ENCODE measurements around the gene KCNK13.
"Not testable (repeated sequence)": the region's sequence is repeated elsewhere in the genome, so short reads cannot be mapped to it uniquely, and the experiment has no call there.

Gene KCNK13

DNA sequence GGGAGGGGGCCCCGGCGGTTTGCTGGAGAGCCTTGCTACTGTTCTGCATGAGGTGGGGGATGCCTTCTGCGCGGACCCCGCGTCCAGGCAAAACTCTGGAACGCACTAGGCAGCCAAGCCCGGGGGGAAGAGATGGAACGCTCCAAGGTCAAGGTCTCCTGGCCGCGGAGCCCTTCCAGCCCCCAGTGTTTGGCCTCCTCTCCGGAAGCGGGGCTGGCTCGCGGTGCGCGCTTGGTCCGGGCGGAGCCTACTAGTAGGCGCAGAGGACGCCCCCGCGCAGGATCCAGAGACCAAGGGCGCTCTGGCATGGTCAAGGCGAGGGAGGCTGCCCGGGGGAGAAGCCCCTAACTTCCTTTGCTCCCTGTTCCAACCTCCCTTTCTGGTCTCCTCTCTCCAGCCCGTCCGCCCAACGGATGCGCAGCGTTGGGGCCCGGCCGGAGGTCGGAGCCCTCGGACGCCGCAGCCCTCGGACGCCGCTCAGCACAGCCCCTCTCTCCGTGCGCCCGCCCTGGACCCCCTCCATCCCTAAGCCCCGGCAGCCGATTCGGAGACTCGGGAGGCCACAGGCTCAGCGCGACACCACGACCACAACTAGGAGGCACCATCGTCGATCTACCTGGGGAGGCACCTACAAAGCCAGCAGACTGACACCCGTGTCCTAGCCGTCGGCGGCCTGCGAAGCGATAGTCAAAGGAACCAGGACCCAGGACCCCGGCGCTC lies 669 bp upstream of the KCNK13 start:
- DNase-seq, result peak in 1 of 56 donors; percentile 10

DNA sequence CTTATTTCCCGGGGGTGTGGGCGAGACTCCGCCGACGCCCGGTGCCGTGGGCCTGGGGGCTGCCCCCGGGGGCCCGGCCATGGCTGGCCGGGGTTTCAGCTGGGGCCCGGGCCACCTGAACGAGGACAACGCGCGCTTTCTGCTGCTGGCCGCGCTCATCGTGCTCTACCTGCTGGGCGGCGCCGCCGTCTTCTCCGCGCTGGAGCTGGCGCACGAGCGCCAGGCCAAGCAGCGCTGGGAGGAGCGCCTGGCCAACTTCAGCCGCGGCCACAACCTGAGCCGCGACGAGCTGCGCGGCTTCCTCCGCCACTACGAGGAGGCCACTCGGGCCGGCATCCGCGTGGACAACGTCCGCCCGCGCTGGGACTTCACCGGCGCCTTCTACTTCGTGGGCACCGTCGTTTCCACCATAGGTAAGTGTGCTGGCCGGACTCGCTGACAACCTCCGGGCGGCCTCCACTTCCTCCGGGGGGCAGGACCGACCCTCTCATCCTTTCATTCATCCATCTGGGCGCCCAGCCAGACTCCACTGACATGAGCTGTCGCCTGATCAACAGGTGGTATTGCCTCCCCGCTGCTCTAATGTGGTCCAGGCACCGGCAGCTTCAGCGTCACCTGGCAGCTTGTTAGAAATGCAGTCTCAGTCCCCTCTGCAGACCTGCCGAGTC lies 467 bp downstream of the KCNK13 start:
- no peak for DNase-seq

DNA sequence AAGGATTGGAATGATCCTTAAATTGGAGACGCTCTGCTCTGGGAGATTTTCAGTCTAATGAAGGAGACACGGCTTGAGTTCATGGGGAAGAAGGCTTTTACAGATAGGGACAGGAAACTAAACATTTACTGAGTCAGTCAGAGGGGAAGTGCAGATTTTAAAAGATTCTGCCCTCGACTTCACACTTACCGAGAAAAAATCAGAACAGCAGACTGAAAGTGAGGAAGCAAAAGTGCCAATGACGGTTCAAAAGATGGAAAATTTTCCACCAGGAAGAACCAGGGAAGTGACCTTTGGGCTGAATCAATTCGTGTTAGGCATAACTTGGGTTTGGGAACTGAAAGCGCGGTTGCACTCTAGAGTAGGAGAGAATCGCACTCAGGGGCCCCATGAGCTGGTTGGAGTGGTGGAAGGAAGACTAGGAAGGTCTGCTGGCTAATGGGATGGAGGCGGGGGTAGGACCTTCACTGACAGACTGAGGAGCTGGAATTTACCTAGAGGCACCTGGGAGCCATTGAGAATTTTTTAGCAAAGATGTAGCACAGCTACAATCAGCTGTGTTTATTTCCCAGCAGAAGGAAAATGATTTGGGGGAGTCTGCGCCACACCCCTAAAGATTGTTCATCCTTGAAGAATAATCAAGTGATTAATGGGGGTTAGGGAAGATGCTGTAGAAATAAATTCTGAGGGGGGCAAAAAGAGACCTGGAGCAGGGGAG lies 1.2 kb downstream of the KCNK13 start:
- no peak for DNase-seq

DNA sequence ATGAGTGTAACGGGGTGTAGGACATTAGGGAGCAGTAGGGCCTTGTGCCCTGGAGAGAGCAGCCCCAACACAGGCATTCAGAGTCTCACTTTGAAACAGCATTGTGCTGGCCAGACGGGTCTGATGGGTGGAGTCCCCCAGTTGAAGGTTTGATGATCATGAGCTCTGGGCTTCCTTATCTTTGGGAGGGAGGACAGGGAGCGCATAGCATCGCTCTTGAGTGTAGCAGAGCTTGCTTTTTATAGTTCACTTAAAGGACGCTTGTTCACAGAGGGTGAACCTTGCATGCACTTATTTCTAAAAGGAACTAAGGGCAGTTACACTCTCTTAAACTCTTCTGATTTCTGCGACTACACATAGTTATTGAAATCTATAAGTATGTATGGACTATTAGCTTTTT lies 10.6 kb downstream of the KCNK13 start:
- DNase-seq, result no peak

DNA sequence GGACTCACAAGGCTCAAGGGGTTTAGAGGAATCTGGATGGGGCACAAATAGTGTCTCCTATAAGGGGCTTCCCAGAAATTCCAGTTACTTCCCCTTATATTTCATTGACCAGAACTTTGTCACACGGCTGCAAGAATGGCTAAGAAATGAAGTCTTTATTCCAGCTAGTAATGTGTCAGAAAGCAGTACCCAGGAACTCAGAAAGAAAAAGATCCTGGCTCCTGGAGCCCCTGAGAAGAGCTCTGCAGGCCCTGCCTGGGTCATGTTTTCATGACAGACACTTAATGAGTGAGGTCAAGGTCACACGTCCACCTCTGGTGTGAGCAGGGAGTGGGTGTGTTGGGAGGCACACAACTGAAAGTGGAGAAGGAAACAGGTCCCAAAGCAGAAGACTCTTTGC lies 17.8 kb downstream of the KCNK13 start:
- no peak for DNase-seq

DNA sequence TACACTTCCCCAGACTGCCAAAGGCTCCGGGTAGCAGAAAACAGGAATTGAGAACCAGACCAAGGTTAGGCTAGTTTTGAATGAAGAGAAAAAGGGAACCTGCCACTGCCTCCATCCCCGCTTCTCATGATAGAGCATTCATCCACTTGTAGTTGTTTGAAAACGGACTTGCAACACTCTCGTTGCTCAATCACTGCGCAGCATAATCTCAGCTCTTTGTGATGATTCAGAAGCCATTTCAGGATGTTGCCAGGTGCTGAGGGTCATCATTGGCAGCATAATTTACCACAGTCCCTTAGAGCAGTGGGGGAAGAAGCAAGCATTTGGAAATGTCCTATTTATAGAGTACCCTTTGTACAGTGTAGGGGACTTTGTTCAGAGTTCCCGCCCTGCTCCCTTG lies 25.6 kb downstream of the KCNK13 start:
- DNase-seq, result peak in 16 of 56 donors; percentile 7 to 49 (median 16)

DNA sequence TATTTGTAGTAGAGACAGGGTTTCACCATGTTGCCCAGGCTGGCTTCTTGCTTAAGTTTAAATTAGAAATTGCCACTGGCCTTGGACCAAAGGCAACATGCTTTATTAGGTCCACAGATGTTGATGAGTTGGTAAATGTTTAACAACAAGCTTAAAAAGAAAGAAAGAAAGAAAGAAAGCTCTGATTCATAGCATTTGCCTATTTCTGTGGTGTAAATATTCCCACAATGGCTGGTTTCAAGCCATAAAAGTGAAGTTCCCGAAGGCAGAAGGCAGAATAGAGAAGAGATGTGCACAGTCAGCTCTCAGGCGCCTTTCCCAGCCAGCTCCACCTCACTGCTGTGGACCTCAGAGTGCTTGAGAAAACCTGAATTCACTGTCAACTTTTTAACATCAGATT lies 26.4 kb downstream of the KCNK13 start:
- DNase-seq, result no peak

DNA sequence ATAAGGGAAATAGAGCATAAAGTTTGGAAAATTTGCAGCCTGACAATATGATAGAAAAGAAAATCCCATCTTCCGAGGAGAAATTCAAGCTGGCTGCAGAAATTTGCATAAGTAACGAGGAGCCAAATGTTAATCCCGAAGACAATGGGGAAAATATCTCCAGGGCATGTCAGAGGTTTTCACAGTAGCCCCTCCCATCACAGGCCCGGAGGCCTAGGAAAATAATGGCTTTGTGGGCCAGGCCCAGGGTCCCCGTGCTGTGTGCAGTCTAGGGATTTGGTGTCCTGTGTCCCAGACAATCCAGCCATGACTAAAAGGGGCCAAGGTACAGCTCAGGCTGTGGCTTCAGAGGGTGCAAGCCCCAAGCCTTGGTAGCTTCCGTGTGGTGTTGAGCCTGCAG lies 27.7 kb downstream of the KCNK13 start:
- not testable (repeated sequence) for DNase-seq

DNA sequence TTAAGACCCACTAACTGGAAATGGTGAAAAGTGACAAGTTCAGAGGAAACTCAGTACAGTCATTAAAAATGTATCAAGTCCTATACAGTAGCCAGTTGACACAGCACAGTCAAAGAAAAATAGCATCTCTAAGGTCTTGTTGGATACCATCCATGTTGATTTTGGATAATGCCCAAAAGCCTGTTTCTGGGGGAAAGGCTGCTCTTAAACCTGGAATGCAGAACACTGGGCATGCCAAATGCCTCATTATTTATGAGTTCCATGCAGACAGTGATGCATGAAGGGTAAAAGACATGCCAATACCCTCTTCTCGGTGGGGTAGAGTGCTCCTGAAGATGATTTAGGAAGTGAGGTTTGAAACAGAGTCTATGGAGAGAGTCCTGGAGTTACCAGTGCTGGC lies 29.6 kb downstream of the KCNK13 start:
- no peak for DNase-seq

DNA sequence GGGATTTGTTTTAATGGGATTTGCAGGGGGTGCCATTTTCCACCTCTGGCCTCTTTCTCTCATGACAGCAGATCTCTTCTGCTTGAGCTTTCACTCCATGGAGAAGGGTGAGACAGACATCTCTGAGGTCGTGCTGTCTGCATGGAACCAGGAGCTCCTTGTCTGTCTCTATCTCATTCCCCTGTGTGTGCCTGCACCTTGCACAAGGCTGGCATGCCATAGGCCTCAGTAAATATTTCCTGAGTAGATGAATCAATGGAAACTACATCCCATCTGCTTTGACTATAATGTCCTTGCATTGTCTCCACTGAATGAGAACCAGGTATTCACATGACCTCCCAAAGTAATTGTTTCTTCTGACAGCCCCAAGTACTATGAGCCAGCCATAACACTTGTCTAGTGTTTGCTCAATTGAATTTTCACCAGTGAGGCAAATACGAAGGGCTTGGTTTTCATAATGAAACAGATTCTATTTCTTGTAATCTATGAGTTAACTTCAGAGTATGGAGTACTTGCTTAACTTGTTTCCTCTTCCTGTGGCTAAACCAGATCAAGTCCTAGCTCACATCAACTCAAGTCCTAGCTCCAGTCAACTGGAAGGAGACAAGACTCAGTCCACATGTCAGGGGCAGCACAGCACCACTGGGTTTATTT lies 32.3 kb downstream of the KCNK13 start:
- DNase-seq, result no peak

DNA sequence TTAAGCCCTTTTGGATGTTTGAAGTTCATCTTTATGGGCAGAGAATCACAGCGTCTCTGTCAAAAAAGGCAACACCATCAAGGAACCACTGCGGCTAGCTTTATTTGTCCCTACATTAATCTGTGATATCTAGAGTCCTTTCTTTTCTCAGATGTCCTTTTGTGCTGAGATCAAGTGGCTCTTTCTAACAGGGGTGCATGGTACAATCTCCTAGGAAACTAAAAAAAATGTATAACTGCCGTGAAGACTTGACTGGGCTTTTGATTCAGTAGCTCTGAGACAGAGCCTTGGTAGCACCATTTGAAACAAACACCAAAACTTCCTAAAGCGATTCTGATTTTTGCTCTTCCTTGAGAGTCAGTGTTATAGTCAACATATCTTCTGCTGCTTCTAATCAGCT lies 33.3 kb downstream of the KCNK13 start:
- no peak for DNase-seq

DNA sequence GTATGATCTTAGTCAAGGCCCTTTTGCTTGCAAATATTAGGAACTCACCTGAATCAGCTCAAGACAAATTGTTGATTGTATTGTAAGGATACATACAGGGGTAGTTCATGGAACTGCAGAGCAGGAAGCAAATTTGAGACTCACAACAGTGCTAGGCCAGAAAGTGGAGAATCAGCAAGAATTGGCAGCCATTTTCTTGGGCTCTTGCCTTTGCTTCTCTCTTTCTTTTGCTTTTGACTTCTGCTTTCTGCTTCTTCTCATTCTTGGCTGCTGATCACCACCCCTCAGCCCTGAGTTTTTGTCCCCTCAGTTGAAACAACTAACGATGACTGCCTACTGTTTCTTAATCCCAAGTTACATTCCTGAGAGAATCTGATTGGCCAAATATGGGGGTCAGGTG lies 34.8 kb downstream of the KCNK13 start:
- no peak for DNase-seq

DNA sequence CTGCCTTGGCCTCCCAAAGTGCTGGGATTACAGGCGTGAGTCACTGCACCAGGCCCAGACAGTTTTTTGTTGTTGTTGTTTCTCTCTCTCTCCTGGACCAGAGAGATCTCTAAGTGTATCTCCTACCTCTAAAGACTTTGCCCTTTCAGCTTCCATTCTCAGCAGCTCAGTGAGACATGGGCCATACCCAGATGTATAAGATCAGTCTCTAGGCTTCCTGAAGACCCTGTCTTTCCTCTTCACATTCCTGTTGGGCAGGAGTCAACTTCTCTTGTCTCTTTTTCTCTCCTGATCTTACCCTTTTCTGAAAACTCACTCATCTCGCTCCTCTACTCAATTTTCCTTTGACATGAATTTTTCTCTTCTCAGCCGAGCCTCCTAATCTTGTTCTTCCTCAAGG lies 42.0 kb downstream of the KCNK13 start:
- no peak for DNase-seq

DNA sequence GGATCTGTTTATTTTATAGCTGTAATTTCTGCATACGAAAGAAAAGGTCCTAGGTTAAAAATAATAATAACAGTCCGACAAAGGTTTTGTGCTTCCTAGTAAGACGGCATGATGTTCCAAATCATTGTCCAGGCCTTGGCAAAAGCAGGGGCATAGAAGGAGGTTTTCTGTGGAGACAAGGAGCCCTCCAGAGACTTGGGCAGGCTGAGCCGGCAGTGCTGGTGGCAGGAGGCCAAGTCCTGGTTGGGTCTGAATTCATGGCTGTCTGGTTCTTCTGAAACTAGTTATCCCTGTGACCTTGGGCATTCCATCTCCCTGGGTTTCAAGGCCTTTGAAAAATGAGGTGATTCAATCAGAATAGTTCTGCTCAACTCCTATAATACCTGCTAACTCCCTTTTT lies 44.0 kb downstream of the KCNK13 start:
- DNase-seq, result peak in 25 of 56 donors; percentile 1 to 60 (median 26)

DNA sequence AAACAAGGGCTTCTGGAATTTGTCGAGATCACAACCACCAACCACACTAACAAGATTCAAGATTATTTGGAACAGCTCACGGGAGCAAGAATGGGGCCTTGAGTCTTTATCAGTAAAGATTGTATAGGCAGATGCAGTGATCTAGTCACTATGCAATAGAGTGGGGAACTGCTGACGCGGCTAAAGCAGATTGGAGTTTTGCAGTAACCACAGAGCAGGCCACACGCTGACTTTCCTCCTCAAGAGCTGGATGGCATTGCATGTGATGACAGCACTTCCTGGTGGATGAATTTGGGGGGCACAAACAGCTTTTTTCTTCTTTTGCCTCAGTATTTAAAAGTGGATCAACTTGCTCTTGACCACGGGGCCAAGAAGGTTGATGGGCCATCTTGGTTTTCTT lies 46.0 kb downstream of the KCNK13 start:
- peak in 4 of 56 donors; percentile 1 to 4 (median 2) for DNase-seq

DNA sequence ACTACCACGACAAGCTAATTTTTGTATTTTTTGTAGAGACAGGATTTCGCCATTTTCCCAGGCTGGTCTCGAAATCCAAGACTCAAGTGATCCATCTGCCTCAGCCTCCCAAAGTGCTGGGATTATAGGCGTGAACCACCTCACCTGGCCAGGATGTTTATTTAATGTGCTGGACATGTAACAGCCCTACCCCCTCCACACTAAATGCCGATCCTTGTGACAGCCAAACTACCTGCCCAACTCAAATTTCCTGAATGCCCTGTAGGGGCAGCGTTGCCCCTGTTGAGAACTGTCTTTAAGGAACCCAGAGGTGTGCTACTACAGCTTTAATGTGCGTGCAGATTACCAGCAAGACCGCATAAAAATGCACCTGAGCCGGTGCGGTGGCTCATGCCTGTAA lies 48.1 kb downstream of the KCNK13 start:
- no peak for DNase-seq

DNA sequence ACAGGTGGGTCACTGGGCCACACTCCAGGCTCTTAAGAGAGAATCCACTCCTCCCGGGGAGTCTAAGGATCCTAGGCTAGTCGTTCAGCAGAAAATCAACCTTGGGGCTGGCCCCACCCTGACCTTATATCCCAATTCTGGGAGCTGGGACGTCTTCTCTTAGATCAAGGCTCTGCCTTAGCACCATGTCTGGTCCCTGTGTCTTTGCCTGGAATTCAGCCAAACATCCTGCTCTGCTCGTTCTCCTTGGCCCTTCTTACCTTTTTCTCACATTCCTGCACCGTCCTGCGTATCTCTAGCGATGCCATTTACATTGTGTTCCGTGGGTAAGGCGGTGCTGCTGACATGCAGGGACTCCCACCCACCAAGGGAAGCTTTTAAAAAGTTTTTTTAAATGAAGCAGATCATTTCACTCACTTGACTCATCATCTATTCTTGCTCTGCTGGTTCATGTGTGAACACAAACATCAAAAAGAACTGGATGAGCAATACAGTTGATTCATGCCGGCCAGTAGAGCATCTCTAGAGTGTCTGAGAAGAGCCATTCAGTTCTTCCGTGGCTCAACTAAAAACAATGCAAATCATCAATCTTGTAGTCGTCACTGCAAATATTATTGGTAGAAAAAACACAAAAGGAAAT lies 50.2 kb downstream of the KCNK13 start:
- DNase-seq, result peak in 6 of 56 donors; percentile 2 to 21 (median 8)

DNA sequence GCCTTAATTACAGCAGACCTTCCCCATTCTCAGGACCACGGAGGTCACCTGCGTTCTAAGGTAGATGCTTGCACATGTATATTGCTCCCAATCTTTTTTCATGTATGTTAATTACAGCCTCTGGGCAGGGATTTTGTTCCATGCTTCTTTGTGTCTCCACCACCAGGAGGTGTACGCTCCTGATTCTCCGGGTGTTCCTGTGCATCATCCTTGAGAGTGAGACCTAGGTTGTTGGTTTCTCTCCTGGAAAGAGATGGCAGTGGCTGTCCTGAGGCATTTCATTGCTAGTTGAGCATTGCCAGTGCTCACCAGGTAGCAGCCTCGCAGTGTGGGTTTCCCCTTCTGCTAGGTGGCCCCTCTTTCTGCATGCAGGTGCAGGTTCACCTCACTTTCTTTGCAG lies 52.8 kb downstream of the KCNK13 start:
- DNase-seq, result no peak

DNA sequence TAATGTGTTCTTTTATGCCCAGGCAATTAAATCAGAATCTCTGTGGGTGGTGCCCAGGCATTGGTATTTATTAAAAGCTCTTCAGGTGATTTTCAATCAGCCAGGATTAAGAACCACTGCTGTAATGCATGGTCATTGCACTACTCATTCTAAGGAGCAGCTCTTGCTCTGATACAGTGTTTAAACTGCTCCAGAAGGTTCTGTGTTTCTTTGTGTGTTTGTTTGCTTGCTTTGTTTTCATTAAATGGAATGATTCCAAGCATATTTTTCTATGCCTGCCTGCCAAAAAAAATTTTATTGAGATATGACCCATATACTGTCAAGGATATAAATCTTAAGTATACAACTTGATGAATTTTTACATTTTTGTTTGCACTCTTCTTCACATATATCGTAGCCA lies 54.0 kb downstream of the KCNK13 start:
- DNase-seq, result no peak

DNA sequence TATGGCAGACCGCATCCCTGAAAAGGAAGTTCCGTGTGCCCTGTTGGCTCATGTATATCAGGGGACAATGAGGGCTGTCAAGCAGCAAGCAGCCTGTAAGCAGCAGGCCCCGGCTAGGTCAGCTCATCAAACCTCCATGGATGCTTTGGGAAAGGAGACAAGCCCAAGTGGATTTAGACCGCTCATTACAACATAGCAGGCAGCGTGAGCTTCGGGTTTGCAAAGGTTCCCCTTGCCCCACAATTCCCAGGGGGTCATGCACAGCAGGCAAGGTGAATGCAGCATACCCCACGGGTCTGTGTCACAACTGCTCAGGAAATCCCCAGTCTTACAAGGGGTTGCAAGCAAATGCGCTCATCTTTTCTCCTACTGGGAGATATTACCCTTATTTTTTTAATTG lies 54.6 kb downstream of the KCNK13 start:
- DNase-seq, result no peak

DNA sequence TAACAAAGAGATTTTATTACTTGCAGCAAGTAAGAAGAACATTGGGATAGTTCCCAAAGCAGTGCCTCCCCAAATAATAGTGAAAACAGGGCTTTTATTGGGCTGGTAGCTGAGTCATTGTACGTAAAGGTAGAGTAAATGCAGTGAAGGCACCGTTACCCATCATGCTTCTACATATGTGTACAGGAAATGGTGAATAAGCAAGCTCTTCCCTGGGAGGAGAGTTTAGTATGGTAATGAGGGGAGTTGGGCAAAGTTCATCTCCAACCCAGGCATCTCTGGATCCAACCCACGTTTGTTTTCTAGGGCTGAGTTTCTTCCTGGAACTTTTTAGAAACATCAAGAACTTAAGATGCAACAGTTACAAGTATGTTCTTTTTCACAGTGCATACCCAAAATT lies 56.2 kb downstream of the KCNK13 start:
- no peak for DNase-seq

DNA sequence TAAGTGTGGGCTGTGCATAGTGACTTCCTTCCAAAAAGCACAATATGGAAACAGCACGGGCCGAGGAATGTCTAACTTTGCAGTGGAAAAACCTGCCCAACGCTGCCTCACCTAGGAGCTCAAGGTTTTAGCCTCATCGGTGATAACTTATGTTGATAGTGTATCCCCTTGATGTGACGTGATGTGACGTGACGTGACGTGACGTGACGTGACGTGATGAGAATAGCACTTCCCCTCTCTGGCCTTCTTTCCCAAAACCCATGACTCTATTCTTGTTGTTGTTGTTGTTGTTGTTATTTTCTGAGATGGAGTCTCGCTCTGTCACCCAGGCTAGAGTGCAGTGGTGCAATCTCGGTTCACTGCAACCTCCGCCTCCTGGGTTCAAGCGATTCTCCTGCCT lies 64.5 kb downstream of the KCNK13 start:
- no peak for DNase-seq

Measured in nucleus accumbens (tissue), 56 donors.